Measurements from ENCODE around the gene MIOS. TPM values are rescaled to one million over a fixed set of nuclear protein-coding genes. Genes with fewer than 3 reads are reported as not detected.

The MIOS gene
- total and polyA plus RNA-seq, 2 experiments from 2014 or later, result 24.0 to 50.8 TPM

DNA sequence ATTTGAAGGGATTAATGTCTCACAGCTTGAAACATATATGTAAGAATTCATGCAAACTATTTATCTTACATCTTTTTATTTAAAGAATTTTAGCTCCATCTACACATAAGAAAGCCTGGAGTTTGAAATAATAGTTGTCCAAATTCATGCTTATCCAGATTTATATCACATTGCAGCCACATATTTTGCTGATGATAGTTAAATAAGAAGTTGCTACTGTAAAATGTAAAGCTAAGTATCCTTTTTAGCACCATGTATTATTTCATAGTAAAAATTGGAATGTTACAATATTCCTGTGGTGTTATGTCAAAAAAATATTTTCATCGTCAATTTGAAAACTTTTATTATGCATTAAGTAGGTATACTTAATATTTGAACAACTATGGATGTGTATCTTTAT is 46.5 kb downstream of the MIOS start:
- no peaks in the 10 kb centered on the region for H3K79me2 ChIP-seq
- DNase-seq (ENCODE audit: low spot score), result no peak
- H3K36me3 ChIP-seq (replicated peaks; ENCODE audit: insufficient read depth, low read depth), result no peaks in the 10 kb centered on the region
- H3K9me2 ChIP-seq (replicated peaks; ENCODE audit: insufficient read depth), result no peaks in the 10 kb centered on the region
- H3K27ac ChIP-seq, result no peak overlapping the region
- no peak overlapping the region for H3K4me2 ChIP-seq
- H4K20me1 ChIP-seq (ENCODE audit: insufficient read depth, poor library complexity, severe bottlenecking), result no peaks in the 10 kb centered on the region
- no peak overlapping the region for H2AFZ ChIP-seq
- WGBS (ENCODE audit: low lambda C conversion rate, missing lambda C conversion rate), result 97% methylated on average over 1 of the region's 1 CpG
- no peak for TF ChIP-seq EZH2 (IDR thresholded peaks at IDR 0.05; ENCODE audit: borderline replicate concordance)
- no peak for TF ChIP-seq EZH2phosphoT487 (IDR thresholded peaks at IDR 0.05; ENCODE audit: low read depth, severe bottlenecking, unreplicated experiment)
- TF ChIP-seq, protein P1, sequence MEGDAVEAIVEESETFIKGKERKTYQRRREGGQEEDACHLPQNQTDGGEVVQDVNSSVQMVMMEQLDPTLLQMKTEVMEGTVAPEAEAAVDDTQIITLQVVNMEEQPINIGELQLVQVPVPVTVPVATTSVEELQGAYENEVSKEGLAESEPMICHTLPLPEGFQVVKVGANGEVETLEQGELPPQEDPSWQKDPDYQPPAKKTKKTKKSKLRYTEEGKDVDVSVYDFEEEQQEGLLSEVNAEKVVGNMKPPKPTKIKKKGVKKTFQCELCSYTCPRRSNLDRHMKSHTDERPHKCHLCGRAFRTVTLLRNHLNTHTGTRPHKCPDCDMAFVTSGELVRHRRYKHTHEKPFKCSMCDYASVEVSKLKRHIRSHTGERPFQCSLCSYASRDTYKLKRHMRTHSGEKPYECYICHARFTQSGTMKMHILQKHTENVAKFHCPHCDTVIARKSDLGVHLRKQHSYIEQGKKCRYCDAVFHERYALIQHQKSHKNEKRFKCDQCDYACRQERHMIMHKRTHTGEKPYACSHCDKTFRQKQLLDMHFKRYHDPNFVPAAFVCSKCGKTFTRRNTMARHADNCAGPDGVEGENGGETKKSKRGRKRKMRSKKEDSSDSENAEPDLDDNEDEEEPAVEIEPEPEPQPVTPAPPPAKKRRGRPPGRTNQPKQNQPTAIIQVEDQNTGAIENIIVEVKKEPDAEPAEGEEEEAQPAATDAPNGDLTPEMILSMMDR (IDR thresholded peaks at IDR 0.05; ENCODE audit: poor library complexity), result no peak
- no peaks in the 10 kb centered on the region for H3K27me3 ChIP-seq
- H3K4me1 ChIP-seq (ENCODE audit: insufficient read depth), result no peaks in the 10 kb centered on the region
- no peaks in the 10 kb centered on the region for H3K9me3 ChIP-seq (ENCODE audit: low read depth)
- H3K4me3 ChIP-seq, result no peak overlapping the region

DNA sequence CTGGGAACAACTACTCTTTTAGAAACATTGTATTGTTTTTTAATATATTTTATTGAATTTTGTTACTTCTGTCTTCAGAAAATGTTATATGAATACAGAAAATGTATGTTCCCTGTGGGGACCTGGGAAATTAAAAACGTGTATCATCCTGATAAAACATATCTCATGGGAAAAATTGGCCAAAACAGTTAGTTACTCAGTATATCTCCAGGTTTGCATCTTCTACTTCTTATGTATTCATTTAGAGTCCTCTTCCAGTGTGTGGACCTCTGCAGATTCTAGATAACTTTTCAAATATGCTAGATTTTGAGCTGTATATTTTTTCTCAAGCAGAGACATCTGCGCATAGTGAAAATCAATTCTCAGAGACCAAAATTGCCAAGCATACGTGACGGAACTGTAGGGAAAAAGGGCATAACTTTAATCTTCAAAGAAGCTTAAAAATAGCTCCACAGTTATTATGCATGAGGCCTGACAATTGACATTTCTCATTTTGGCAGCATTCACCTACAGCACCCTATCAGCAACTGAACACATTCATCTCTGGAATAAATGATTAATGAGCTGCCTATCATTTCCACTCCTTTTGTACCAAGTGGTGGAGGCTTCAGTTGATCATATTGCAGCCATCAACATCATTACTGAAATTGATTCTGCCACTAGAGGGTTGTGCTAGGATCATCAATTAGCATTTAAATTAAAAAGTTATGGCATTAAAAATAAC is 47.5 kb downstream of the MIOS start:
- Histone ChIP-seq H3K4me3 (no peak overlapping the region), H3K9me2 (replicated peaks; ENCODE audit: insufficient read depth) (no peaks in the 10 kb centered on the region), H3K36me3 (replicated peaks; ENCODE audit: insufficient read depth, low read depth) (no peaks in the 10 kb centered on the region), H3K4me2 (no peak overlapping the region), H2AFZ (no peak overlapping the region), H3K27ac (no peak overlapping the region), H3K4me1 (ENCODE audit: insufficient read depth) (no peaks in the 10 kb centered on the region), H4K20me1 (ENCODE audit: insufficient read depth, poor library complexity, severe bottlenecking) (no peaks in the 10 kb centered on the region), H3K79me2 (no peaks in the 10 kb centered on the region), H3K27me3 (no peaks in the 10 kb centered on the region), H3K9me3 (ENCODE audit: low read depth) (no peaks in the 10 kb centered on the region)
- DNase-seq (ENCODE audit: low spot score), result no peak
- no peak for TF ChIP-seq EZH2 (IDR thresholded peaks at IDR 0.05; ENCODE audit: borderline replicate concordance)
- TF ChIP-seq, protein P1 (IDR thresholded peaks at IDR 0.05; ENCODE audit: poor library complexity), result no peak
- no peak for TF ChIP-seq EZH2phosphoT487 (IDR thresholded peaks at IDR 0.05; ENCODE audit: low read depth, severe bottlenecking, unreplicated experiment)
- WGBS (ENCODE audit: low lambda C conversion rate, missing lambda C conversion rate), result 92% methylated on average over 4 of the region's 4 CpGs

DNA sequence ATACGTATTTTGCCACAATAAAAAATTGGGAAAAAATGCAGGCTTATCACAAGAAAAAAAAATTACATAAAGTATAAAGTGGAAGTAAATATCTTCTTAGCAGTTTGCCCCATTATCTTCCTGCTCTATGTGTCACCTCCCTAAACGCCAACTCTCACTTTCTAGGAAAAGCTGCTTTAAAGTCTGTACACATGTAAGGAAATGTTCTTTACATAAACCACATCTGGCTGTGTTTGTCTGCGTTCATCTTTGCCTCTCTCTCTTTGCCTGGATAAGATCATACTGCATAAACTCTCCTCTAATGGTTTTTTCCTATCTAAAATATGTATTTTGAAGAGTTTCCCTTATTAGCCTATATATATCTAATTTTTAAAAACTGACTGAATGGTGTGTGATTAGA is 50.9 kb downstream of the MIOS start:
- H3K36me3 ChIP-seq (replicated peaks; ENCODE audit: insufficient read depth, low read depth), result no peaks in the 10 kb centered on the region
- no peak overlapping the region for H3K27ac ChIP-seq
- no peaks in the 10 kb centered on the region for H4K20me1 ChIP-seq (ENCODE audit: insufficient read depth, poor library complexity, severe bottlenecking)
- no peaks in the 10 kb centered on the region for H3K79me2 ChIP-seq
- H3K9me2 ChIP-seq (replicated peaks; ENCODE audit: insufficient read depth), result no peaks in the 10 kb centered on the region
- no peaks in the 10 kb centered on the region for H3K4me1 ChIP-seq (ENCODE audit: insufficient read depth)
- no peak for TF ChIP-seq EZH2 (IDR thresholded peaks at IDR 0.05; ENCODE audit: borderline replicate concordance)
- TF ChIP-seq, protein P1 (IDR thresholded peaks at IDR 0.05; ENCODE audit: poor library complexity), result no peak
- no peaks in the 10 kb centered on the region for H3K9me3 ChIP-seq (ENCODE audit: low read depth)
- H3K4me3 ChIP-seq, result no peak overlapping the region
- WGBS (ENCODE audit: low lambda C conversion rate, missing lambda C conversion rate), result 83% methylated on average over 3 of the region's 3 CpGs
- no peak overlapping the region for H2AFZ ChIP-seq
- no peak overlapping the region for H3K4me2 ChIP-seq
- DNase-seq (ENCODE audit: low spot score), result no peak
- no peaks in the 10 kb centered on the region for H3K27me3 ChIP-seq

All from hepatocyte (in vitro differentiated cells).